ENCODE measurements around the gene TMEM14C.

The TMEM14C gene

DNA sequence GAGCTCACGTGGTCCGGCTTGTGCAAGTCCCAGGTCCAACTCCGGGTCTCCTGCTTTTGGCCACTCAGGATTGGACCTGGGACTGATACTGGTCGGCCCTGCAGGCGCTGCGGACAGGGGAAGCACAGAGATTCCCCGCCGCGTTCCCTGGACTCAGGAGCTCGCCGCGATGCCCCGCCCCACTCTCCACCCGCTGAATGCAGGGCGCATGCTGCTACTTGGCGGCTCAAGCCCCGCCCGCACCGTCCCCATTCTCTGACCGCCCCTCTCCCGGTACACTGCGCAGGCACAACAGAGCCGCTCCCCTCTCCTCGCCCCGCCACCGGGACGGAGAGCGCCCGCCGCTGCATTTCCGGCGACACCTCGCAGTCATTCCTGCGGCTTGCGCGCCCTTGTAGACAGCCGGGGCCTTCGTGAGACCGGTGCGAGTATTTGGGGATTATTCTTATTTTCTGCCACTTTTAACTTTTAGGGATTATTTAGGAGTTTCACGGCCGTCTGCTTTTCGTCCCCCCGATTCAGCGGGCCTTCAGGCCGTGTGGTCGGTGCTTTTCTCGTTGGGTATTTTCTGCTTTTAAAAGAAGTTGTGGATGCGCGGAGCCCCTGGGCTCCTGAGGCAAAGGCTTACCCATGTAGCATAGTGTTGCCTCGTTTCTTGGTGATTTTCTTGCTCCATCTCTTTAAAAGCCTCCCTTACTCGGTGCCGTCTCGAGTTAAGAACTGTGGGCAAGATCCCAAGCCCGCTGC is at the start of gene TMEM14C:
TSS of gene TMEM14C (plus strand) at position 251 of the 747 bp plus-strand sequence. CDS start 1,544 bp downstream, outside the sequence.
- TF ChIP-seq CTBP1 (IDR thresholded peaks at IDR 0.05; ENCODE audit: borderline replicate concordance) (no peak), LEF1 (IDR thresholded peaks at IDR 0.05; ENCODE audit: borderline replicate concordance) (no peak), FOXK2 (IDR thresholded peaks at IDR 0.05) (no peak), SUZ12 (IDR thresholded peaks at IDR 0.05) (no peak), L3MBTL2 (conservative IDR thresholded peaks at IDR 0.05) (peak; percentile 53; the same call in 1 of the 2 replicates), HDGF (IDR thresholded peaks at IDR 0.05; ENCODE audit: borderline replicate concordance) (peak; percentile 96; the same call in 1 of the 2 replicates), ZNF384 (IDR thresholded peaks at IDR 0.05) (peak; percentile 70; the same call in 1 of the 2 replicates), NFRKB (IDR thresholded peaks at IDR 0.05) (no peak), ARNT (IDR thresholded peaks at IDR 0.05) (no peak), TARDBP (IDR thresholded peaks at IDR 0.05) (no peak), ELF4 (IDR thresholded peaks at IDR 0.05) (peak; percentile 56; the same call in 1 of the 2 replicates)
- CTCF ChIA-PET = interaction anchor here (0.6 to 1.2 kb wide), 2 partner anchors 24 to 37 kb away, joined by 3 to 5 read pairs; no protein-coding TSS in a partner anchor
- DNase-seq (ENCODE audit: extremely low spot score) = peak; percentile 93
- POLR2A ChIA-PET = interaction anchor here (0.7 to 3.0 kb wide), 22 partner anchors 8 to 343 kb away, joined by 3 to 40 read pairs (median 4); partner anchors contain the start of genes C6orf52, PAK1IP1 and TMEM14B

DNA sequence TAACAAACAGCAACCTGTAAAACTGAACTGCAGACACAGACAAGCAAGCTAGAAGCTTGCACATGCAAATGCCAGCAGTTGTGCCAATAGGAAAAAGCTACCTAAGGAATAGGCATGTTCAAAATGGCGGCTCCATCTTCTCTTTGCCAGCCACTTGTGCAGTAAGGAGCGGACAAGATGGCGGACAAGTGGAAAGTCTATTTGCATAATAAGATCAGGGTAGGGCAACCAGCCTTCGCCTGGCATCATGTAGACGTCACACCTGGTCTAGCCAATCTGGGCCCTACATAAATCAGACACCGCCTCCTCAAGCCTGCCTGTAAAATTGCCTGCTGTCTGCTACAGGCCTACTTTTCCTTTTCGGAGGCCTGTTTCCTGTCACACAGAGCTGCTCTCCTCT is 46.5 kb upstream of the TMEM14C start:
- CTCF ChIA-PET = no interaction called here
- TF ChIP-seq FOXA1 (IDR thresholded peaks at IDR 0.05) = no peak
- no peak for DNase-seq (ENCODE audit: extremely low spot score)
- POLR2A ChIA-PET = no interaction called here

DNA sequence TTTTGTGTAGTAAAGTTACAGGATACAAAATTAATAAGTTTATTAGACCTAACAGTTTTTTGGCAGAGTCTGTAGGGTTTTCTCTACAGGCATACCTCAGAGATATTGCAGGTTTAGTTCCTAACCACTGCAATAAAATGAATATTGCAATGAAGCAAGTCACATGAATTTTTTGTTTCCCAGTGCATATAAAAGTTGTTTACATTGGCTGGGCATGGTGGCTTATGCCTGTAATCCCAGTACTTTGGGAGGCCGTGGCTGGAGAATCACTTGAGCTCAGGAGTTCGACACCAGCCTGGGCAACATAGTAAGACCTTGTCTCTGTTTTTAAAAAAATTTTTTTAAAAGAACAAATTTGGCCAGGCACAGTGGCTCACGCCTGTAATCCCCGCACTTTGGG is 44.4 kb upstream of the TMEM14C start:
- ChIA-PET CTCF (no interaction called here), POLR2A (interaction anchor here (0.8 kb wide), 1 partner anchor 16 kb away, joined by 3 read pairs; the partner anchor contains the start of genes C6orf52 and PAK1IP1)
- TF ChIP-seq NFRKB (IDR thresholded peaks at IDR 0.05) = no peak
- no peak for TF ChIP-seq CTBP1 (IDR thresholded peaks at IDR 0.05; ENCODE audit: borderline replicate concordance)
- TF ChIP-seq, protein P1, sequence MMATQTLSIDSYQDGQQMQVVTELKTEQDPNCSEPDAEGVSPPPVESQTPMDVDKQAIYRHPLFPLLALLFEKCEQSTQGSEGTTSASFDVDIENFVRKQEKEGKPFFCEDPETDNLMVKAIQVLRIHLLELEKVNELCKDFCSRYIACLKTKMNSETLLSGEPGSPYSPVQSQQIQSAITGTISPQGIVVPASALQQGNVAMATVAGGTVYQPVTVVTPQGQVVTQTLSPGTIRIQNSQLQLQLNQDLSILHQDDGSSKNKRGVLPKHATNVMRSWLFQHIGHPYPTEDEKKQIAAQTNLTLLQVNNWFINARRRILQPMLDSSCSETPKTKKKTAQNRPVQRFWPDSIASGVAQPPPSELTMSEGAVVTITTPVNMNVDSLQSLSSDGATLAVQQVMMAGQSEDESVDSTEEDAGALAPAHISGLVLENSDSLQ (IDR thresholded peaks at IDR 0.05) = no peak
- TF ChIP-seq SUZ12 (IDR thresholded peaks at IDR 0.05) = no peak
- no peak for TF ChIP-seq FOXM1 (IDR thresholded peaks at IDR 0.05; ENCODE audit: borderline replicate concordance)
- no peak for TF ChIP-seq ELF4 (IDR thresholded peaks at IDR 0.05)
- TF ChIP-seq BHLHE40 (IDR thresholded peaks at IDR 0.05; ENCODE audit: borderline replicate concordance) = no peak
- no peak for TF ChIP-seq FOXA1 (IDR thresholded peaks at IDR 0.05)
- no peak for TF ChIP-seq TARDBP (IDR thresholded peaks at IDR 0.05)
- no peak for TF ChIP-seq HDGF (IDR thresholded peaks at IDR 0.05; ENCODE audit: borderline replicate concordance)
- TF ChIP-seq L3MBTL2 (conservative IDR thresholded peaks at IDR 0.05) = no peak
- TF ChIP-seq ZNF384 (IDR thresholded peaks at IDR 0.05) = no peak
- no peak for TF ChIP-seq FOXK2 (IDR thresholded peaks at IDR 0.05)
- no peak for TF ChIP-seq SP1 (IDR thresholded peaks at IDR 0.05)
- no peak for TF ChIP-seq ARNT (IDR thresholded peaks at IDR 0.05)
- no peak for TF ChIP-seq LEF1 (IDR thresholded peaks at IDR 0.05; ENCODE audit: borderline replicate concordance)
- no peak for DNase-seq (ENCODE audit: extremely low spot score)

DNA sequence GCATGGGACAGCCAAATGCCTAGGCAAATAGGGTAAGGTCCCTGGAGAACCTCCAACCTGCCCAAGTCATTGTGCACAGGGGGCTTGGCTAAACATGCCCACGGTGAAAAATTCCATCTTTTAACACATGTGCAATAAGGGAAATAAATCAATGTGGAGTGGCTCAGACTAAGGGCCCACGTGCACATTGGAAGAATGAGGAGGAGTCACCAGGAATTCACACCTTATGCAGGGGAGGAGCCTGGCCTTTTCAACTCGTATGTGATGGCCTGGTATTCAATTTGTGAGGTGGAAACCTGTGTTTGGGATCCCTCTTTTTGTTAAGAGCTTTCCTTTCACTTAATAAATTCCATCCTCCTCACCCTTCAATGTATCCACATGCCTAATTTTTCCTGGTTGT is 41.1 kb upstream of the TMEM14C start:
- CTCF ChIA-PET = no interaction called here
- no peak for DNase-seq (ENCODE audit: extremely low spot score)
- POLR2A ChIA-PET = no interaction called here
- TF ChIP-seq HDGF (IDR thresholded peaks at IDR 0.05; ENCODE audit: borderline replicate concordance) (no peak), CTBP1 (IDR thresholded peaks at IDR 0.05; ENCODE audit: borderline replicate concordance) (no peak), TARDBP (IDR thresholded peaks at IDR 0.05) (no peak), LEF1 (IDR thresholded peaks at IDR 0.05; ENCODE audit: borderline replicate concordance) (no peak), L3MBTL2 (conservative IDR thresholded peaks at IDR 0.05) (no peak), NFRKB (IDR thresholded peaks at IDR 0.05) (no peak)
- TF ChIP-seq, protein P1 (IDR thresholded peaks at IDR 0.05) = no peak

DNA sequence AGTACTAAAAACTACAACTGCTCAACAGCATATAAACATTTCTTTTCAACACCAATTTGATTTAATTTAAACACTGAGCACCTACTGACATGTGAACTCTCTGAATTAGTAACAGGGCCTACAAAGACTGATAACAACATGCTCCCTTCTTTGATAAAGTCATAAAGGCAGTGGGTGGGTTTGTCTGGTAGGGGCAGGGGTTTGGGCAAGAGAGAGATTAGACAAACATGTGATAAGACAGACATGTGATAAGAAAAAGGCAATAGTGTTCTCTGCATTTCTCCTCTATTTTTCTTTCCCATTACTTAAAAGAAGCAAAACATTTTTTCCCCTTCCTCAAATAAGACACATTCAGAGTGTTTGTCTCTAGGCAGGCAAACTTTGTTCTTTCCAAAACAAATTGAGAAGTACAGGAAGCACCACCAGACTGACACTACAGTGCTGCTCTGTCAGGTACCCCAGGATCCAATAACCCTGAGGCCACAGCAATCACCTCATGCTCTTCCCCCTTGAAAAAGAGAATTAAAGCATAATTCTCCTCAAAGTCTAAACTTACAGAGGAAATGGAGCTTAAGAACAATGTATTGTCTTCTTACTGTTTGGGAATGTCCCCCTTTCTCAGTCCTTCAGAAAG is 40.4 kb upstream of the TMEM14C start:
- TF ChIP-seq SUZ12 (IDR thresholded peaks at IDR 0.05) (no peak), SP1 (IDR thresholded peaks at IDR 0.05) (no peak), HDGF (IDR thresholded peaks at IDR 0.05; ENCODE audit: borderline replicate concordance) (no peak), ARNT (IDR thresholded peaks at IDR 0.05) (no peak), FOXA1 (IDR thresholded peaks at IDR 0.05) (no peak), CTBP1 (IDR thresholded peaks at IDR 0.05; ENCODE audit: borderline replicate concordance) (no peak), ZNF384 (IDR thresholded peaks at IDR 0.05) (no peak), L3MBTL2 (conservative IDR thresholded peaks at IDR 0.05) (no peak), TARDBP (IDR thresholded peaks at IDR 0.05) (no peak), ELF4 (IDR thresholded peaks at IDR 0.05) (no peak), FOXK2 (IDR thresholded peaks at IDR 0.05) (no peak), LEF1 (IDR thresholded peaks at IDR 0.05; ENCODE audit: borderline replicate concordance) (no peak), FOXM1 (IDR thresholded peaks at IDR 0.05; ENCODE audit: borderline replicate concordance) (no peak), NFRKB (IDR thresholded peaks at IDR 0.05) (no peak), BHLHE40 (IDR thresholded peaks at IDR 0.05; ENCODE audit: borderline replicate concordance) (no peak)
- TF ChIP-seq, protein P1 (IDR thresholded peaks at IDR 0.05) = no peak
- CTCF ChIA-PET = no interaction called here
- POLR2A ChIA-PET = no interaction called here
- DNase-seq (ENCODE audit: extremely low spot score) = no peak

DNA sequence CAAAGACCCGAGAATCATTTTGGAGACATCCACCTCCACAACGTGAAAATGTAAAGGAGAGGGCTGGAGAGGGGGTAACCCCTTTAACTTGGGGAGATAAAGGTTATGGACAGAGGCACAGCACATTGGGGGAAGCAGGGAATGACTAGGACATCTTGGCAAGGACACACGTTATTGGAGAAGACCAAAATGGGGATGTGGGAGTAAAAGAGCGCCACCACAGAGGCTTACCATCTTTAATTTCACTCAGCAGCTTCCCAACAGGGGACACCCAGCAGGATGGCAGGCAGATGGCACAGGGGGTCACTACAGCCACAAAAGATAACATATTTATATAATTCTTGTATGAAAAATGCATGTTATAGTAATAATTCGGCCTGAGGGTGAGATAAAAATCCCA is 38.3 kb upstream of the TMEM14C start:
- no peak for DNase-seq (ENCODE audit: extremely low spot score)
- CTCF ChIA-PET = no interaction called here
- TF ChIP-seq ZNF384 (IDR thresholded peaks at IDR 0.05) (no peak), ARNT (IDR thresholded peaks at IDR 0.05) (no peak), SP1 (IDR thresholded peaks at IDR 0.05) (no peak)
- POLR2A ChIA-PET = no interaction called here

Measured in HEK293T (cell line).